ENCODE results near the gene DCTN5.
A peak's percentile ranks its signal among the peaks of the same experiment; 100 is the strongest.
"Not testable (repeated sequence)": the region's sequence is repeated elsewhere in the genome, so short reads cannot be mapped to it uniquely, and the experiment has no call there.

Gene DCTN5

DNA sequence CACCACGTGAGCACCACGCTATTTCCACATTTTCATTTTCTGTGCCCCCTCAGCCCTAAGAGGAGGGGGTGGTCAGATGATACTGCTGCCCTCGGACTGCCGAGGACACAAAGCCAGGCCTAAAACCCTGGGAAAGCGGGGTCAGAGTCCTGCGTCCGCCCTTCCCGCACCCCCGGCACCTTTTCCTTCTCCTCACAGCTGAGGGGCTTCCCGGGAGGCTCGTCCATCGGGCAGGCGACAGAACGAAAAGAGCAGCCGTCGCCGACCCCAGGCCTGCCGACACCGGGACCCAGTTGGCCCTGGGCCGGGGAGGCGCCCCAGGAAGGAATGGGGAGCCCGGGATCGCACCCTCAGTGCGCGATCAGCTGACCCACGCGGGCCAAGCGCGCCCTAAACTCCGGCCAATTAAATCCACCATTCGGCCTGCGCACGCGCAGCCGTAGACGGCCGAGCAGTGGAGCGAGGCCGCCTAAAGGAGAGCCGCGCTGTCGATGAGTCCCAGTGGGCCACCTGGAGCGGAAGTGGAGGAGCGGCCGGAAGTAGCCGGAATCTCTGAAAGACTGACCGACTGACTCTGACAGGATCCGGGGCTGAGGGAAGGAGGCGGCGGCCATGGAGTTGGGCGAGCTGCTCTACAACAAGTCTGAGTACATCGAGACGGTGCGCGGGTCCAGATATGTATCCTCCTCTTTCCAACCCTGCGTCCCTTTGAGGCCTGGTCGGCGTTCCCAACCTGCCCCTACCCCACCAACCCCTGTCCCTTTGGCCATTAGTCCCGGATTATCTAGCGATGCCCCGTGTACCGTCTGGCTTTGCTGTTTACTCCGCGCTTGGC, at the start of gene DCTN5, which contains the start of gene PALB2:
Gene DCTN5, plus strand, starts transcription at position 536 of the 835 bp plus-strand sequence. Its CDS starts 77 bp downstream, at position 613.
Gene PALB2, minus strand, starts transcription at position 380 of the 835 bp plus-strand sequence. Its CDS starts 153 bp downstream, at position 227.
- peak; percentile 91 for DNase-seq (ENCODE audit: low read depth)

DNA sequence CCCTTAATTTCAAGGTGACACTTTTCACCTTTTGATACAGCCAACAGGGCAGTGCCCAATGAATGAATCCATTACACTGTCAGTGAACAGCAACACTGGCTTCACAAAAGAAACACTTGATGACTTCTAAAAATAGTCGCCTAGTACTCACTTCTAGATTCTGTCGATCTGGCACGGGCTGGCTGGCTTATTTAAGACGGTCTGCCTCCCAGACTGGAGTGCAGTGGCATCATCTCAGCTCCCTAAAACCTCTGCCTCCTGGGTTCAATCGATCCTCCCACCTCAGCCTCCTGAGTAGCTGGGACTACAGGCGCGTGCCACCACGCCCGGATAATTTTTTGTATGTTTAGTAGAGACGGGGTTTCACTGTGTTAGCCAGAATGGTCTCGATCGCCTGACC, 47.1 kb upstream of the DCTN5 start:
- DNase-seq (ENCODE audit: low read depth): no peak

DNA sequence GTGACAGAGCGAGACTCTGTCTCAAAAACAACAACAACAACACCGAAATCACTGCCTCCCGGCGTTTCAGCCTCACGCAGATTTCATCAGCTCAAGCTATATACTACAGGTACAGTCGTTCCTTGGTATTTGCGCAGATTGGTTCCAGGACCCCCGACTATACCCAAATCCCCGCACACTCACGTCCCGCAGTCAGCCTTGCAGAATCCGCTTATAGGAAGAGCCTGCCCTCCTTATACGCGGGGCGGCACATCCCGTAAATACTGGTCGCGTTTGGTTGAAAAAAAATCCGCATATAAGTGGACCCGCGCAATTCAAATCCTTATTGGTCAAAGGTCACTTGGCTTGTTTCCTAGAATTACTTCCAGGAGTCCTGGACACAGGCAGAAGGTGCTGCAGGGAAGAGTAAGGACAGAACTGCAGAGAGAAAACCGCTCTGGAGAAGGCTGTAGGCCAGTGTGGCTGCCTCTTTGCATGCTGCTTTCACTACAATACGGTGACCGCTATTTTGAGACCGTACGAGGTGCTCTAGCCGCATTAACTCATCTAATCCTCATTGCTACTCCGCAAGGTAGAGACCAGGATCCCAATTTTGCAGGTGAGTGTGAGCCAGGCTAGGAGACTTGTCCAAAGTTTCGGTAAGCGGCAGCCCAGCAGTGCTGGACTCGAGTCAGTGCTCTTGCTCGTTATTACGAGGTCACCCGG, 45.9 kb upstream of the DCTN5 start:
- peak; percentile 8 for DNase-seq (ENCODE audit: low read depth)

DNA sequence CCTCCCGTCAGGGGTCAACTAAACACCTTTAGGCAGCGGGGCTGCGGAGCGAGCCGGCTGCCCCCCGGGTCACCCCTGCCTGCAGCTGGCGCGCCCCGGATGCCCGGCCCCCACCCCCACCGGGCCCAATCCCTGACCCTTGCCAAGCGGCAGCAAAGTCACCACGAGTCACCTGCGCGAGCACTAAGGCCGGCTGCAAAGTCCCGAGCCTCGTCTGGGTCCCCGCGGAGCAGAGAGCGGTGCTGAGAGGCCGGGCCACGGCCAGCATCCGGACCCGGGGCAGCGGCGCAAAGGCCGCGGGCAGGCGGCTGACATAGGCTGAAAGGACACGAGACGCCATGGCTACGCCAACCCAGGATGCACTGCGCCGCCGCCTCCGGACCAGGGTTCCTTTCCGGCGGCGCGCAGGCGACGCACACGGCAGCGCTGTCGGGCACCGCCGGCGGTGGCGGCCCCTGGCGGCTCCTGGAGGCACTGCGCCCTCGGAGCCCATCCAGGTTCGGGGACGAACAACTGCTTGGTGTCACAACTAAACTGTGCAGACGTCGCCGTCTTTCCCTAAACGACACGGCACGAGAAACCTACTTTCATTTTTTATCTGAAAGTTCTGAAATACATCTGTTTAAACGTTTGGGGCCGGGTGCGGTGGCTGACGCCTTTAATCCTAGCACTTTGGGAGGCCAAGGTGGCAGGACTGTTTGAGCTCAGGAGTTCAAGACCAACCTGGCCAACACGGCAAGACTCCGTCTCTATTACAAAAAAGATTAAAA, 45.1 kb upstream of the DCTN5 start, which contains the start of gene NDUFAB1:
Gene NDUFAB1, minus strand, starts transcription at position 366 of the 770 bp plus-strand sequence. Its CDS starts 26 bp downstream, at position 340.
- DNase-seq (ENCODE audit: low read depth): peak; percentile 78

DNA sequence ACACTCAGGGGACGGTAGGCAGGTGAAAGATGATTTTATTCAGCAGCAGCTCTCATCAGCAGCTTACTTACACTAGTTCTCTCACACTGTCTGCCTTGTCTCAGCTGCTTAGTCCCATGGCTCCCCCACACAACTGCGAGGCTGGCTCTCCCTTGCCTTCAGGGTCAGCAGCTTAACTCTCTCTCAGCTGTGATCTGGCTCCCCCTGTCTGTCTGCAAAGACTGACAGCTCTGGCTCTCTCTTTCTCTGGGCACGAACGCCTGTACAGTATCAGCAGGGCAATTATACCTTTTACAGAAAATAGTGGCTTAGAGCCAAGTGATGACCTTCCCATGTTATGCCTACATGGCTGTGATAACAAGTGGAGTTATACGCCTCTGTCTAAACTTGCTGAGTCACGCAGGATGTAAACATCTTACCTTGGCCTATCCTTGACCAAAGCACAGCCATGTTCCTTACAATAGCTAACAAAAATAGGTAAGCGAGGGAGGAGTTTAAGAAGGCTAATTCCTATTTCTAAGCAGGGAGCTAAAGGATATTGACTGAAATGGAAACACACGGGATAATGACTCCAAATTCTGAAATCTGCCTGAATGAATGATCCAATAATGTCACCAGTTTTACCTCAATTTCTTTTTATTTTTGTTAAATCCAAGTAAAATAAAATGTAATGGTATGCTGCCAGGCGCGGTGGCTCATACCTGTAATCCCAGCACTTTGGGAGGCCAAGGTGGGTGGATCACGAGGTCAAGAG, 44.1 kb upstream of the DCTN5 start:
- peak; percentile 84 for DNase-seq (ENCODE audit: low read depth)

DNA sequence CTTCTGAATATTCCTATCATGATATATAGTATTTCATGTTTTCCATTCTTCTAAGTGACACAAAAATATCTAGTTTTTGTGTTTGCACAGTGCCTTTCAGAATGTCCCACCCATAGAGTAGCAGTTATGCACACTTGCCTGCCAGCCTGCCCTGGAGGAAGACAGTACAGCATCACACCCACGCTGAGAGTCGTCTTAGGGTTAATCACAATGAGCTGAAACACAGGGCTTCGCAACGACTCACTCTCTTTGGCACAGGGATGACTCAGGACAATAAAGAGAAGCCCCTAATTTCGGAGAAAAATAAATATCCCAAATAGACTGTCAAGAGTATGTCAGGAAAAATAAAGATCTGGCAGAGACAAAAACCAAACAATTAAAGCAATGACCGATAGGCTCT, 33.5 kb upstream of the DCTN5 start:
- DNase-seq (ENCODE audit: low read depth): no peak

DNA sequence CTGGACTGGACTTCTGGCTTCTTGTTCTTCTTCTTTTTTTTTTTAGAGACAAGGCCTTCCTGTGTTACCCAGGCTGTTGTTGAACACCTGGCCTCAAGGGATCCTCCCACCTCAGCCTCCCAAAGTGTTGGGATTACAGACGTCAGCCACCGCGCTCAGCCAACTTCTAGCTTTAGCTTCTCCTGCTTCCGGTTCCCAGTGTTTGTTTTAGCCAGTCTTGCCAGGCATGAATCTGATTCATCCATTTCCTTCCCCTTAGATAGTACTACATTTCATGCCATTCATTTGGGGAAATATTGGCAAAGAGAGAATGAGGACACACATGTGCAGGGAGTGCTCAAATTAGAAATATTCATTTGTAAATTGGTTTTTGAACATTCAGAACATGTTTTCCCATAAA, 33.1 kb upstream of the DCTN5 start:
- peak; percentile 55 for DNase-seq (ENCODE audit: low read depth)

DNA sequence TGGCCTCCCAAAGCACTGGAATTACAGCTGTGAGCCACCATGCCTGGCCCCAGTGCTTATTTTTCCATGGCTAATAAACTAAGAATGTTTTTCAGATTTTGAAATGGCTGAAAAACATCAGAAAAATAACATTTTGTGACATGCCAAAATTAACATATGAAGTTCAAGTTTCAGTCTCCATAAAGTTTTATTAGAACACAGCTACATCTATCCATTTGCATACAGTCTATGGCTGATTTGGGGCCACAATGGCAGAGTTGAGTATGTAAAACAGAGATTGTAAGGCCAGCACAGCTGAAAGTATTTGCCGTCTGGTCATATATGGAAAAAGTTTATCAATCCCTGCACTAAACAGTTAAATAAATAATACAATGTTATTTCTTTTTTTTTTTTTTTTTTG, 31.3 kb upstream of the DCTN5 start:
- DNase-seq (ENCODE audit: low read depth): no peak

DNA sequence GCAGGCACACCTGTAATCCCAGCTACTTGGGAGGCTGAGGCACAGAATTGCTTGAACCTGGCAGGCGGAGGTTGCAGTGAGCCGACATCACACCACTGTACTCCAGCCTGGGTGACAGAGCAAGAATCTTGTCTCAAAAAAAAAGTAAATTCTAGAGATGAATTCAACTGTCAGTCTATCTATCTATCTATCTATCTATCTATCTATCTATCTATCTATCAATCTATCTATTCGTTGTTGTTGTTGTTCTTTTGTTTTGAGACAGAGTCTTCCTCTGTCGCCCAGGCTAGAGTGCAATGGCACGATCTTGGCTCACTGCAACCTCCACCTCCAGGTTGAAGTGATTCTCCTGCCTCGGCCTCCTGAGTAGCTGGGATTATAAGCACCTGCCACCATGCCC, 30.4 kb upstream of the DCTN5 start:
- not testable (repeated sequence) for DNase-seq (ENCODE audit: low read depth)

DNA sequence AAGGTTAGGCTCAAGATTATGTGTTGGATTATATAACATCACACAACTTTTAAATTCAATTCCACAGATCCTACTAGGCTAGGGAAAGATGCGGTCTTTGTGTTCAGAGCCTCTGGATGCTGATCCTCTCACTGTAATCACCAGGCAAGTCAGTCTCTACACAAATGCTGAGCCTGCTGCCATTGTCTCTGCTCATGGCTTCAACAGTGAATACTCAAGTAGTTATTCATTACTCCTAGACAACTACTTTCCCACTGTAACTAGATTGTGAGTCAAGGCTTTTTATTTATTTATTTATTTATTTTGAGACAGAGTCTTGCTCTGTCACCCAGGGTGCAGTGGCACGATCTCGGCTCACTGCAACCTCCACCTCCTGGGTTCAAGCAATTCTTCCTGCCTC, 29.3 kb upstream of the DCTN5 start:
- no peak for DNase-seq (ENCODE audit: low read depth)

DNA sequence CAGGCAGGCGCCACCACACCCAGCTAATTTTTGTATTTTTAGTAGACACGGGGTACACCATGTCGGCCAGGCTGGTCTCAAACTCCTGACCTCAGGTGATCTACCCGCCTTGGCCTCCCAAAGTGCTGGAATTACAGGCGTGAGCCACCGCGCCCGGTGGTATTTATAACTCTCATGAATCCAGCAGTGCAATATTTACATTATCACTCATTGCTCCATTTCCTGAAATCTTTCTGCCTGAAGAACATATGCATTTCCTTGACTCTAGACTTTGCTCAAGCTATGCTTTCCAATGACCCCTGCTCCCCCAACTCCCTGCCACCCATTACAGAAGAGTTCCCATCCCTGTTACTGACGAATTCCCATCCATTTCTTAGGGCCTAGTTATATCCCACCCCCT, 25.5 kb upstream of the DCTN5 start:
- DNase-seq (ENCODE audit: low read depth): no peak

DNA sequence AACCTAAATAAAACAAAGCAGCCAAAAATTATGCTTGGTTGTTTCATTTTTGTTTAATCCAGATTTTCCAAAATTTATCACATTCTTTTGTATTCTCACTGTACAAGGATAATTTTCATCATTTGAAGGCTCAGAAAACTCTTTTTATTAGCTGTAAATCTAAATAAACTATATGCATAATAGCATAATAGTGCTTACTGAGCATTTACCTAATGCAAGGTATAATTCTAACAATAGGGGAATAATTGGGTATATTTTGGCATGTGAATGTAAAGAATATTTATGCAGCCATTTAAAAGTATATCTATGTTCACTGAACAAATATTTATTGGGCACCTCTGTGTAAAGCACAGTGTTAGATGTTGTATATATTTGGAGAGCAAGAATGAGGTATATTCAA, 17.2 kb upstream of the DCTN5 start:
- no peak for DNase-seq (ENCODE audit: low read depth)

DNA sequence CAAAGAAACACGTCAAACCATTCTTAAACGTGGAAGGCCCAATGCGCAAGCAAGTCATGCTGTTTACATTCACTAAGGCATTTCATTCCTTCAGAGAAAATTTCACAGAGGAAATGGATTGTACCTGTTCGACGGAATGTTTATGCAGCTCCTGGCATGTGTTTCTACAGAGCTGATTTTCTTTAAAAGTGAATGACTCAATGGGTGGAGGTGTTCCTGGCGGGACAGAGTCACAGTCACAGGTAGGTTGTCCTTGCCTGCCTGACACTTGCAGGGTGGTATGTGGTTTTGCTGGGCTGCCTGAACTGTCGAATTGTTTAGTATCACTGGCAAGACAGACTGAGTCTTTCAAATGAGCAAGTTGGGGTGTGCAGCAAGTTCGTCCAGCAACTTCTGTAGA, 11.8 kb upstream of the DCTN5 start:
- DNase-seq (ENCODE audit: low read depth): no peak

DNA sequence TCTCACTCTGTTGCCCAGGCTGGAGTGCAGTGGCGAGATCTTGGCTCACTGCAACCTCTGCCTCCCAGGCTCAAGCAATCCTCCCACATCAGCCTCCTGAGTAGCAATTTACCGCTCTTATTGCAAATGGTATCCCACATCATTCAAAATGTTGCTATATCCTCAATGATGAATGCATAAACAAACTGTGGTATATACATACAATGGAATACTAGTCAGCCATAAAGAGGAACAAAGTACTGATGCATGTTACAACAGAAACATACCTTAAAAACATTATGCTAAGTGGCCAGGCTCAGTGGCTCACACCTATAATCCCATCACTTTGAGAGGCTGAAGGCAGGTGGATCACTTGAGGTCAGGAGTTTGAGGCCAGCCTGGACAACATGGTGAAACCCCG, 9.4 kb upstream of the DCTN5 start:
- DNase-seq (ENCODE audit: low read depth): not testable (repeated sequence)

DNA sequence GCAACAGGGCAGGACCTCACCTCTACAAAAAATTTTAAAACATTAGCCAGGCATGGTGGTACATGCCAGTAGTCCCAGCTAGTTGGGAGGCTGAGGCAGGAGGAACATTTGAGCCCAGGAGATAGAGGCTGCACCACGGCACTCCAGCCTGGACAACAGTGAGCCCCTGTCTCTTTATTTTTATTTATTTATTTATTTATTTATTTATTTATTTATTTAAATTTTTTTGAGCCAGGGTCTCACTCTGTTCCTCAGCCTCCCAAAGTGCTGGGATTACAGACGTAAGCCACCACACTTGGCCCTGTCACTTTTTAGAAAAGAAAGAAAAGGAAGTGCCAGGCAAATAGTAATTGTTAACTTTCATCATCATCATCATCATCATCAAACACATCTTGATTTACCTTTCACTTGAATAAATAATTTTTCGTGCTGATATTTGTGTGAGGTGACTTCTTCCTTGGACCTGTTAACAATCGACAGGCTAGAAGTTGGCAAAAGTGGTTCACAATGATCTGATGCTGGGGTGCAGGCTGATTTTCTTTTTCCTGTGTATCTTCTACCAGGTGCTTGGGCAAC, 6.7 kb upstream of the DCTN5 start:
- no peak for DNase-seq (ENCODE audit: low read depth)

DNA sequence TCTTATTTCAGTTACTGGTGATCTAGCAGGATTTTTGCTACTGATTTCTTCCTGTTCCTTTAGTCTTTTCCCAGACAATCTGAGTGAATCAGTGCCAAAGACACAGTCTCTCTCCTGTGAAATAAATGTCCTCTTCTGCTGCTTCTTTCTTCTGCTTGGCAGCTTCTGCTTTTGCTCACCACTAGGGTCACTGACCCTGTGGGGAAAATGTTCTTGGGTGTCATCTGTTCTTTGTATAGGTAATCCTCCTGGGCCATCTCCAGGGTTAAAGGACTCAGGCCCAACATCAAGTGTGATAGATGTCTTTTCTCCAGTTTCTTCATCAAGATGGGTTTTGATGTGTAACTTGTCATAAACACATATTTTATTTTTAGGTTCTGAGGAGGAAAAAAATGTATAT, 5.3 kb upstream of the DCTN5 start:
- peak; percentile 53 for DNase-seq (ENCODE audit: low read depth)

DNA sequence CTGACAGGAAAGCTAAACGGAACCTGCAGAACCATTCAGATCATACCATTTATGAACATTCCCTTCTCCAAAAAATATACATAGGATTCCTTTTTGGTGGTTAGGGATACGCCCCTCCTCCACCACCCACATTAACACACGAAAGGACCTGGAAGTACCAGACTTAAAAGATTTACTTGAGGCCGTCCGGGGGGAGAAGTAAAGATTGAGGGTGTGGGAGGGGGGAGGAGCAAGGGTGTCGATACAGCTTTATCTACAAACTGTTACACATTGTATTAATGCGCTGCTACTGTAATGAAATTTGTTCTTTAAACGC, 693 bp upstream of the DCTN5 start:
- no peak for DNase-seq (ENCODE audit: low read depth)

DNA sequence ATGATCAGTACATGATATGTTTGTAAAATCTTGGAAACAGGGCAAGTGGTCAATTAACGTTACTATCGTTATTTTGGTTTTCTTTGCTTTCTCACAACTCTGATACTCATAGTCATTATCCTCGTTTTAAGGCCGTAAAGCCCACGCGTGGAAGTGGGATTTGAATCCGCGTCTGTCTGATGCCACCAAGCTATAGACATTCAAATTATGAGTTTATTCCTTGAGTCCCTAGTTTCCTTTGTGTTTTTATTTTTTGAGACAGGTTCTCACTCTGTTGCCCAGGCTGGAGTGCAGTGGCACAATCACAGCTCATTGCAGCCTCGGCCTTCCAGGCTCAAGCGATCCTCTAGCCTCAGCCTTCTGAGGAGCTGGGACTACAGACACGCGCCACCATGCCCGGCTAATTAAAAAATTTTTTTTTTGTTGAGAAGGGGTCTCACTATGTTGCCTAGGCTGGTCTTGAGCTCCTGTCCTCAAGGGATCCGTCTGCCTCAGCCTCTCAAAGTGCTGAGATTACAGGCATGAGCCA, 1.0 kb downstream of the DCTN5 start:
- no peak for DNase-seq (ENCODE audit: low read depth)

DNA sequence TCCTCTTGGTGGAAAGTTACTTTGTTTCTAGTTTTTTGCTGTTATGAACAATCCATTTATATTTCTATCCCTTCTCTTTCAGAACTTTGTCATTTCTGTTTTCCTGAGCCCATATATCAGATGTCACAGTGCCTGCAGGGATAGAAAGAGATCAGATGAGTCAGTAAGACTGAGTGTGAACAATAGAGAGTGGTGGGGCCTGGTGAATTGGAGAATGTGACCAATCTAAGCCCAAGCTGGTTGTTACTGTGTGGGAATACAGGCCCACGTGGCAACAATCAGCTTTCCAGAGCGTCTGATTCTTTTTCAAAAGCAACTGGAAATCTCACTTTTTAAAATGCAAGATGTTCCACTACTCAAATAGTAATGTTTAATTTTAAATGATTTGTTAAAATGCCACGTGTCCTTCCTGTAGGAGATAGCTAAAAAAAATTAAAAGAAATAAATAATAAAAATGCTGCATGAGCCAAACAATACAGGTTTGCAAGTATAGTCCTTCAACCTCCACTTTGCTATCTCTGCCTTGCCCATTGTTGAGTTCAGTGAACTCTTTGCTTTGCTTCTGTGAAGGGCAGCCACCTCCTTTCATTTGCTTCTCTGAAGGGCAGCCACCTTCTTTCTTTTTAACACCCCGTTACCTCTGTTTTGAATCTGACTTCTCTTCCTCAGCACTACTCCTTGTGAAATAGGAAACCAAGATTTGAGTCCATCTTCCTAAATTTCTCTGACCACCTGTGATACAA, 9.6 kb downstream of the DCTN5 start:
- no peak for DNase-seq (ENCODE audit: low read depth)

DNA sequence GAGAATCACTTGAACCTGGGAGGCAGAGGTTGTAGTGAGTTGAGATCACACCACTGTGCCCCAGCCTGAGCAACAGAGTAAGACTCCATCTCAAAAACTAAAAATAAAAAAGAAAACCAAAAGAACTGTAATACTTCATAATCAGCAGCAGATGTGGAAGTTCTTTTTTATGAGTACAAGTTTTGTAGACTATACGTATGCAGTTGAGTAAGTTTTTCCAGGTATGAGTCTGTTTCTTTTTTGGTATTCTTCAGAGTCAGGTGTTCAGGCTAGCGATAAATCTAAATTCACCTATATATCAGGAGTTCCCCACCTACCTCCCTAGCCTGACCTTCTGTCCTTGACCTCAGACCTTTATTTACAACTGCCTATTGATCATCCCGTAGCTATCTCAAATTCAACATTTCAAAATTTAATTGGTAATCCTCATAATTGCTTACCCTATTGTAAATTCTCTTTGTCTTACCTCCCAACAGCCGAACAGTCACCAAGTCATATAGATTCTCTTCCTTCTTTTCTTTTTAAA, 10.7 kb downstream of the DCTN5 start:
- no peak for DNase-seq (ENCODE audit: low read depth)

All from amniotic epithelial cell (primary cell).